Measurements from ENCODE around the gene DRAM1.

Gene DRAM1

GRCh38 chr12:101951002-101951670 is 73.8 kb downstream of the DRAM1 start:
- no peak for TF ChIP-seq ZNF274 (IDR thresholded peaks at IDR 0.05; ENCODE audit: low read depth, low read length)
- no peak overlapping the region for H3K4me3 ChIP-seq (ENCODE audit: low read length)

GRCh38 chr12:101954113-101954512 is 76.7 kb downstream of the DRAM1 start:
- H3K4me3 ChIP-seq (ENCODE audit: low read length): no peak overlapping the region
- TF ChIP-seq ZNF274 (IDR thresholded peaks at IDR 0.05; ENCODE audit: low read depth, low read length): no peak

GRCh38 chr12:101954676-101955075 is 77.3 kb downstream of the DRAM1 start:
- no peak for TF ChIP-seq ZNF274 (IDR thresholded peaks at IDR 0.05; ENCODE audit: low read depth, low read length)
- H3K4me3 ChIP-seq (ENCODE audit: low read length): no peak overlapping the region

GRCh38 chr12:101957252-101957959 is 80.0 kb downstream of the DRAM1 start:
- no peak for TF ChIP-seq ZNF274 (IDR thresholded peaks at IDR 0.05; ENCODE audit: low read depth, low read length)
- H3K4me3 ChIP-seq (ENCODE audit: low read length): no peak overlapping the region

GRCh38 chr12:101959607-101960006 is 82.2 kb downstream of the DRAM1 start:
- TF ChIP-seq ZNF274 (IDR thresholded peaks at IDR 0.05; ENCODE audit: low read depth, low read length): no peak
- no peak overlapping the region for H3K4me3 ChIP-seq (ENCODE audit: low read length)

GRCh38 chr12:101962486-101962885 is 85.1 kb downstream of the DRAM1 start:
- H3K4me3 ChIP-seq (ENCODE audit: low read length): no peak overlapping the region

GRCh38 chr12:101963697-101964096 is 86.3 kb downstream of the DRAM1 start:
- TF ChIP-seq ZNF274 (IDR thresholded peaks at IDR 0.05; ENCODE audit: low read depth, low read length): no peak
- no peak overlapping the region for H3K4me3 ChIP-seq (ENCODE audit: low read length)

More at GRCh38 chr12:101962486-101962885, 85.1 kb downstream of the DRAM1 start:
- TF ChIP-seq ZNF274 (IDR thresholded peaks at IDR 0.05; ENCODE audit: low read depth, low read length): no peak

- no peak overlapping the region for H3K4me3 ChIP-seq (ENCODE audit: low read length)
- no peak for TF ChIP-seq ZNF274 (IDR thresholded peaks at IDR 0.05; ENCODE audit: low read depth, low read length)
These were observed 89.1 kb downstream of the DRAM1 start for GRCh38 chr12:101966496-101966895.

GRCh38 chr12:101967506-101967905 is 90.1 kb downstream of the DRAM1 start:
- TF ChIP-seq ZNF274 (IDR thresholded peaks at IDR 0.05; ENCODE audit: low read depth, low read length): no peak
- H3K4me3 ChIP-seq (ENCODE audit: low read length): no peak overlapping the region

- no peak for TF ChIP-seq ZNF274 (IDR thresholded peaks at IDR 0.05; ENCODE audit: low read depth, low read length)
- no peak overlapping the region for H3K4me3 ChIP-seq (ENCODE audit: low read length)
These were observed 91.4 kb downstream of the DRAM1 start for GRCh38 chr12:101968770-101969169.

Measured in GM08714 (cell line).